ENCODE measurements around the gene SRSF10. TPM values are rescaled to one million over a fixed set of nuclear protein-coding genes. Genes with fewer than 3 reads are reported as not detected.

The SRSF10 gene
- total RNA-seq, 1 experiment from 2014 or later = 142 TPM

DNA sequence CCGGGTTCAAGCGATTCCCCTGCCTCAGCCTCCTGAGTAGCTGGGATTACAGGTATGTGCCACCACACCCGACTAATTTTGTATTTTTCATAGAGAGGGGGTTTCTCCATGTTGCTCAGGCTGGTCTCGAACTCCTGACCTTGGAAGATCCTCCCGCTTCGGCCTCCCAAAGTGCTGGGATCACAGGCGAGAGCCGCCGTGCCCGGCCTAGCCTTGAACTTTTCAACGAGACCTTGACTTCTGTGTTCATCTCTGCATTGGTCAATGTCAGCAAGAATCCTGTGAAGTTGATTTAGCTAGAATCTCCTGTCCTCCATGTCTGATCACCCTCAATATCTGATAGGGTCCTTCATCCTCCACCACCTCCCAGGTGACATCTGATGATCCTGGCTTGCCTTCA, 55.5 kb downstream of the SRSF10 start:
- no peak overlapping the region for H2AFZ ChIP-seq (ENCODE audit: low read depth, low read length, poor library complexity, severe bottlenecking)
- BruUV-seq (replicated peaks) = no TSS peak
- no peak overlapping the region for H3K4me3 ChIP-seq (replicated peaks in 1 of 2; ENCODE audit: low read depth in 1 of 2, low read length in 2 of 2)
- POLR2A ChIA-PET = no interaction called here
- H3K4me2 ChIP-seq (ENCODE audit: low read length) = no peak overlapping the region
- peaks cover 4 to 14% of the 10 kb centered on the region in 2 experiments; a peak in 3 of 4 replicates for H3K4me1 ChIP-seq (ENCODE audit: control insufficient read depth in 1 of 2, insufficient read depth in 2 of 2, low read length in 2 of 2)
- H3K27me3 ChIP-seq (ENCODE audit: insufficient read depth, low read length) = no peaks in the 10 kb centered on the region
- no peaks in the 10 kb centered on the region for H3K9me3 ChIP-seq (ENCODE audit: control insufficient read depth in 1 of 2, insufficient read depth in 1 of 2, low read depth in 1 of 2, low read length in 2 of 2)
- no peaks in the 10 kb centered on the region for H3K9me2 ChIP-seq (ENCODE audit: insufficient read depth)
- no peaks in the 10 kb centered on the region for H4K20me1 ChIP-seq (ENCODE audit: insufficient read depth)
- no peaks in the 10 kb centered on the region for H3K36me3 ChIP-seq (ENCODE audit: control insufficient read depth in 1 of 2, insufficient read depth in 2 of 2, low read length in 2 of 2)
- H3K79me2 ChIP-seq (ENCODE audit: insufficient read depth, low read length) = no peaks in the 10 kb centered on the region
- no peak overlapping the region for H3K9ac ChIP-seq (ENCODE audit: low read length)
- intact Hi-C loops (cut with micrococcal nuclease) = no loop called here
- DNase-seq (ENCODE audit: low read depth, low spot score) (no peak), ATAC-seq (no peak)
- CTCF ChIA-PET = no interaction called here
- RAD21 ChIA-PET (ENCODE audit: low non-redundant PET in 1 of 2, low total read pairs in 2 of 2, uncharacterized antibody in 2 of 2, unreplicated experiment in 2 of 2) = no interaction called here
- no peak for TF ChIP-seq CEBPB (IDR thresholded peaks at IDR 0.05; ENCODE audit: low read depth)
- no peak overlapping the region for H3K27ac ChIP-seq (ENCODE audit: low read depth, low read length)

DNA sequence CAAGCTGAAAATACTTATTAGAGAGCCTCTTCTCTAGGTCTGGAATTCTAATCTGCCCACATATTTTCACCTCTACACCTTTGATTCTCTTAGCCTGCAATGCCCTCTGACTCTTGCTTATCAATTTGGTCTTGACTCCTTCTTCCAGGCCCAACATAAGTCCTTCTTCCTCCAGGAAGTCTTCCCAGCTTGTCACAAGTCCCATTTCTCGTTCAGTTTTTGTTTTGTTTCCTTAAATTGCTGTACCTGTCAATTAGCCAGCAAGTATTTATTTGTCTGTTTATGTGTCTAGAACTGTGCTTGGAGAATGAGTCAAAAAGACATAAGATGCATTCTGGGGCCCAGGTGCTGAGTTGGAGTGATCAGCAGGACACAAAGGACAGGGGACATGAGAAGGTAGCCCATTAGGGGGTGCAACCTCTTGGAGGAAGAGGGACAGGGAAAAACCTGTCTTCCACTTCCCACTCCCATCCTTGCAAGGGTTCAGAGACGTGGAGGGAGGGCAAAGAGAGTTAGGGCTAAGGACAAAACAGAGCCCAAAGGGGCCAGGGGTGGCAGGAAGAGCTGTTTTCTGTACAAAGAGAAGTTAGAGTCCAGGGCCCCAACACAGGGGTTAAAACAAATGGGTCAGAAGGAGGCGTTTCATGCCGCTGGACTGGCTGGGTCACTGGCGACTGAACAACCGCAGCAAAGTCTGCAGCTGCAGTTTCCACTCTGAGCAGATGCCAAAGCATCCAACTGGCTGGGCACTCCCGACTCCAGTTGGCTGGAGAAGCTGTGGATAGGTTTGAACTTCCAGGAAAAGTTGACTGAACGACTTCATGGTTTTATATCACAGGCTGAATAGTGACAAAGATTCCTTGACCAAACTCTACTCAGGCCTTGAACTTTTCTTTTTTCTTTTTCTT, 56.3 kb downstream of the SRSF10 start:
- no peaks in the 10 kb centered on the region for H4K20me1 ChIP-seq (ENCODE audit: insufficient read depth)
- intact Hi-C loops (cut with micrococcal nuclease) = no loop called here
- no peak overlapping the region for H3K4me2 ChIP-seq (ENCODE audit: low read length)
- H3K27me3 ChIP-seq (ENCODE audit: insufficient read depth, low read length) = no peaks in the 10 kb centered on the region
- ChIA-PET RAD21 (ENCODE audit: low non-redundant PET in 1 of 2, low total read pairs in 2 of 2, uncharacterized antibody in 2 of 2, unreplicated experiment in 2 of 2) (no interaction called here), CTCF (interaction anchor here (0.9 kb wide), 1 partner anchor 201 kb away, joined by 3 read pairs; no protein-coding TSS in a partner anchor), POLR2A (no interaction called here)
- H3K9ac ChIP-seq (ENCODE audit: low read length) = no peak overlapping the region
- H3K36me3 ChIP-seq (ENCODE audit: control insufficient read depth in 1 of 2, insufficient read depth in 2 of 2, low read length in 2 of 2) = no peaks in the 10 kb centered on the region
- H3K79me2 ChIP-seq (ENCODE audit: insufficient read depth, low read length) = no peaks in the 10 kb centered on the region
- H3K4me1 ChIP-seq (ENCODE audit: control insufficient read depth in 1 of 2, insufficient read depth in 2 of 2, low read length in 2 of 2) = peaks cover 4 to 14% of the 10 kb centered on the region in 2 experiments; a peak in 3 of 4 replicates
- no peak overlapping the region for H3K27ac ChIP-seq (ENCODE audit: low read depth, low read length)
- DNase-seq (ENCODE audit: low read depth, low spot score) (no peak), ATAC-seq (no peak)
- no peaks in the 10 kb centered on the region for H3K9me3 ChIP-seq (ENCODE audit: control insufficient read depth in 1 of 2, insufficient read depth in 1 of 2, low read depth in 1 of 2, low read length in 2 of 2)
- H2AFZ ChIP-seq (ENCODE audit: low read depth, low read length, poor library complexity, severe bottlenecking) = no peak overlapping the region
- no peak for TF ChIP-seq FOSL1 (IDR thresholded peaks at IDR 0.05; ENCODE audit: low read depth)
- no peak for TF ChIP-seq ZNF274 (IDR thresholded peaks at IDR 0.05; ENCODE audit: low read depth, low read length)
- TF ChIP-seq RAD21 (IDR thresholded peaks at IDR 0.05; ENCODE audit: low read depth) = no peak
- no TSS peak for BruUV-seq (replicated peaks)
- no peak overlapping the region for H3K4me3 ChIP-seq (replicated peaks in 1 of 2; ENCODE audit: low read depth in 1 of 2, low read length in 2 of 2)
- H3K9me2 ChIP-seq (ENCODE audit: insufficient read depth) = no peaks in the 10 kb centered on the region
